Measurements from ENCODE around the gene GSTM3.
A peak's percentile ranks its signal among the peaks of the same experiment; 100 is the strongest.
"Not testable (repeated sequence)": the region's sequence is repeated elsewhere in the genome, so short reads cannot be mapped to it uniquely, and the experiment has no call there.

The GSTM3 gene

GRCh38 chr1:109725510-109725909, 15.3 kb downstream of the GSTM3 start:
- DNase-seq, result no peak

- no peak for DNase-seq
These were observed 15.9 kb downstream of the GSTM3 start for GRCh38 chr1:109724933-109725332.

- no peak for DNase-seq
These were observed 17.7 kb downstream of the GSTM3 start for GRCh38 chr1:109722908-109723691.

GRCh38 chr1:109721971-109722370, 18.9 kb downstream of the GSTM3 start:
- no peak for DNase-seq

GRCh38 chr1:109721042-109721441, 19.8 kb downstream of the GSTM3 start:
- DNase-seq, result no peak

GRCh38 chr1:109719337-109719837, 21.5 kb downstream of the GSTM3 start:
- DNase-seq, result peak in 1 of 5 experiments; percentile 13

- no peak for DNase-seq
These were observed 22.3 kb downstream of the GSTM3 start for GRCh38 chr1:109718495-109718894.

GRCh38 chr1:109717729-109718128, 23.1 kb downstream of the GSTM3 start:
- DNase-seq, result no peak

GRCh38 chr1:109716570-109717090, 24.2 kb downstream of the GSTM3 start:
- DNase-seq, result no peak

- DNase-seq, result no peak
These were observed 24.7 kb downstream of the GSTM3 start for GRCh38 chr1:109716121-109716520.

GRCh38 chr1:109714661-109715372, 26.0 kb downstream of the GSTM3 start:
- DNase-seq, result no peak

GRCh38 chr1:109713636-109714035, 27.2 kb downstream of the GSTM3 start:
- DNase-seq, result no peak

GRCh38 chr1:109712321-109712864, 28.4 kb downstream of the GSTM3 start:
- no peak for DNase-seq

- DNase-seq, result not testable (repeated sequence)
These were observed 29.1 kb downstream of the GSTM3 start, which contains the start of gene GSTM5 for GRCh38 chr1:109711593-109712320. Gene GSTM5 (plus strand): TSS chr1:109712251. CDS start chr1:109712313, 62 bp downstream.

- not testable (repeated sequence) for DNase-seq
These were observed 31.0 kb downstream of the GSTM3 start for GRCh38 chr1:109709822-109710221.

- DNase-seq, result not testable (repeated sequence)
These were observed 31.9 kb downstream of the GSTM3 start for GRCh38 chr1:109708949-109709348.

GRCh38 chr1:109705411-109705810, 35.4 kb downstream of the GSTM3 start:
- DNase-seq, result no peak

- no peak for DNase-seq
These were observed 36.7 kb downstream of the GSTM3 start for GRCh38 chr1:109704173-109704572.

- DNase-seq, result not testable (repeated sequence)
These were observed 37.9 kb downstream of the GSTM3 start for GRCh38 chr1:109702940-109703339.

- not testable (repeated sequence) for DNase-seq
These were observed 43.0 kb downstream of the GSTM3 start for GRCh38 chr1:109697861-109698260.

GRCh38 chr1:109697066-109697465, 43.8 kb downstream of the GSTM3 start:
- DNase-seq, result no peak

- DNase-seq, result not testable (repeated sequence)
These were observed 45.7 kb downstream of the GSTM3 start for GRCh38 chr1:109695138-109695537.

Measured in T-helper 2 cell (primary cell).